Stimulated activated CD4-positive, alpha-beta T cell treated with anti-CD3 and anti-CD28 coated beads, Interleukin-1b, Interleukin-23, amount 100 ng/mL, for 24 hours (primary cell): ENCODE data around the gene INVS.
A peak's percentile ranks its signal among the peaks of the same experiment; 100 is the strongest.
"Not testable (repeated sequence)": the region's sequence is repeated elsewhere in the genome, so short reads cannot be mapped to it uniquely, and the experiment has no call there.

Source experiments
- DNase-seq, 4 experiments: peaks; one replicate each; pipeline ENCODE4 v3.0.0-alpha.2; 2020; ENCODE audit warnings: low read depth in 4 of 4, low spot score in 1 of 4

INVS gene, protein sequence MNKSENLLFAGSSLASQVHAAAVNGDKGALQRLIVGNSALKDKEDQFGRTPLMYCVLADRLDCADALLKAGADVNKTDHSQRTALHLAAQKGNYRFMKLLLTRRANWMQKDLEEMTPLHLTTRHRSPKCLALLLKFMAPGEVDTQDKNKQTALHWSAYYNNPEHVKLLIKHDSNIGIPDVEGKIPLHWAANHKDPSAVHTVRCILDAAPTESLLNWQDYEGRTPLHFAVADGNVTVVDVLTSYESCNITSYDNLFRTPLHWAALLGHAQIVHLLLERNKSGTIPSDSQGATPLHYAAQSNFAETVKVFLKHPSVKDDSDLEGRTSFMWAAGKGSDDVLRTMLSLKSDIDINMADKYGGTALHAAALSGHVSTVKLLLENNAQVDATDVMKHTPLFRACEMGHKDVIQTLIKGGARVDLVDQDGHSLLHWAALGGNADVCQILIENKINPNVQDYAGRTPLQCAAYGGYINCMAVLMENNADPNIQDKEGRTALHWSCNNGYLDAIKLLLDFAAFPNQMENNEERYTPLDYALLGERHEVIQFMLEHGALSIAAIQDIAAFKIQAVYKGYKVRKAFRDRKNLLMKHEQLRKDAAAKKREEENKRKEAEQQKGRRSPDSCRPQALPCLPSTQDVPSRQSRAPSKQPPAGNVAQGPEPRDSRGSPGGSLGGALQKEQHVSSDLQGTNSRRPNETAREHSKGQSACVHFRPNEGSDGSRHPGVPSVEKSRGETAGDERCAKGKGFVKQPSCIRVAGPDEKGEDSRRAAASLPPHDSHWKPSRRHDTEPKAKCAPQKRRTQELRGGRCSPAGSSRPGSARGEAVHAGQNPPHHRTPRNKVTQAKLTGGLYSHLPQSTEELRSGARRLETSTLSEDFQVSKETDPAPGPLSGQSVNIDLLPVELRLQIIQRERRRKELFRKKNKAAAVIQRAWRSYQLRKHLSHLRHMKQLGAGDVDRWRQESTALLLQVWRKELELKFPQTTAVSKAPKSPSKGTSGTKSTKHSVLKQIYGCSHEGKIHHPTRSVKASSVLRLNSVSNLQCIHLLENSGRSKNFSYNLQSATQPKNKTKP

DNA sequence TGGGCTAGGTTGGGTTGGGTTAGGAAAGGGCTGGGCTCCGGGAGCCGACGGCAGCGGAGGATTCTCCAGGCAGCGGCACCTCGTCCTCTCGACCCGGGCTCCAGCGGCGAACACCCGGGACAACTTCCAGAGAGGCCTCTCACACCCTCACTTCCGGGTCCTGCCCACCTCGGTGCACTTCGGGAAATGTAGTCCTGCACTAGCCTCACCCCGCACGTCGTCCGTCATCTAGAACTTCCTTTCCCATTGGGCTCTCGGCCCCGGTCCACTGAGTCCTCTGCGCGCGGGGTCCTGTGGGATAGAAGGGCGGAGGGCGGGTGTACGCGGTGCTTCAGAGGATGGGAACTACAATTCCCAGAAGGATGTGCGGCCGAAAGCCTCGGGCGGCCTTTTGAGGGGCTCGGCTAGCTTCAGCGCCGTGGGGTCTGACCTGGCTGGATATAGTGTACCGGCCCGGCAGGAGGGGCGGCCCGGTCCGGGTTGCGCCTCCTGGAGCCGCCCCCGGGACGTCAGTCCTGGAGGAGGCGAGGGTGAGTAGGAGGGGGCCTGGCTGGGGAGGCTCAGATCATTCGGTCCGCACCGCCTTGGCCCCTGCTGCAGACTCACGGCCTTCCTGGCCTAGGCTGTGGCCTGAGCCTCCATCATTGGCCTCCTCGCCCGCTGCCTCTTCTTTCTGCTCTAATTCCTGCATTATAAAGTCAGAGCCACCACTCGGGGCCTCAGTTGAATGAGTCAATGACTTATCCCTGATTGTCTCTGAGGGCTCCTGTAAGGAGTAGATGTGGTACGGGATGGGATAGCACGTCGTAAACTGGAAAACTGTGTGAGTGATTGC is at the start of gene INVS, which contains the start of gene ERP44:
TSS of gene INVS (plus strand) at position 357 of the 835 bp plus-strand sequence. CDS start 5,279 bp downstream, outside the sequence.
TSS of gene ERP44 (minus strand) at position 114 of the 835 bp plus-strand sequence. CDS start 160 bp downstream, outside the sequence.
- peak; percentile 88 to 97 (median 94) for DNase-seq

DNA sequence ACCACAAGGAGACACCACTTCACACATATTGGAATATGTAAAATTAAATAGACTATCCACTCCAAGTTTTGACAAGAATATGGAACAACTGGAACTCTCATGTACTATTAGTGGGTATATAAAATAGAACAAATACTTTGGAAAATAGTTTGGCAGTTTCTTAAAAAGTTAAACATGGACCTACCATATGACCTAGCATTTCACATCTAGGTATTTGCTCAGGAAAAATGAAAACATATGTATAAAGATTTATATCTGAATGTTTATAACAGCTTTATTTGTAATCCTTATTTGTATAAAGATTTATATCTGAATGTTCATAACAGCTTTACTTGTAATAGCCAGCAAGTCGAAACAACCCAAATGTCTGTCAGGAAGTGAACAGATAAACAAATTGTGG is 49.5 kb upstream of the INVS start:
- no peak for DNase-seq

DNA sequence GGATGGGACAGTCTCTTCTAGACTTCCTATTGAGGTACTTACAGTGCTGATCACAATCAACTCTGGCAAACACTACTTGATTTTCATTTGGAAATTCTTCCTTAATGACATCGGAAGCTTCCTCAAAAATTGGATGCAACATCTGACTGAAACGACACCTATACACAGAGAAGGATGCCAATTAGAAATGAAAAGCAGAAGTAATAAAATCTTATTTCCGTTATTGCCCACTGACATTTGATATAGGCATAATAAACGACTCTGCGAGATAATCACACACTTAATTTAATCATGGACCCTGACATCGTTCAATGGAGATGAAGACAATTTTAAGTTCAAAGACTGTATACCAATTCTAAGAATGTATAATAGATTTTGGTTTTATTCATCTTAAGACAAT is 46.7 kb upstream of the INVS start:
- no peak for DNase-seq

DNA sequence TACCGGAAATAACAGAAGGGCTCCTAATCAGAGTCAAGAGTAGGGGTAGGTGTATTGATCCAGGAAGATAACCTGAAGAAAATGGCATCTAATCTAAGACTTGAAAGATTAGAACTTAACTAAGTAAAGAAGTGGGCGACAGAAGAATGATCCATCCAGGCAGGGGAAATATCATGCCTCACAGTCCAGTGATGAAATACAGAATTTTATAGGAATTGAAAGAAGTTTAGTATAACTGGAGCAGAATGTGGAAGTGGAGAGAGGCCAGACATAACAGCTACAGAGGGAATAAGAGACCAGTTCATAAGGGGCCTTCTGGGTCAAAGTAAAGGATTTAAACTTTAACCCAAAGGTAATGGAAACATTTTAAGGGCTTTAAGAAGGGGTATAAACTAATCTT is 42.5 kb upstream of the INVS start:
- no peak for DNase-seq

DNA sequence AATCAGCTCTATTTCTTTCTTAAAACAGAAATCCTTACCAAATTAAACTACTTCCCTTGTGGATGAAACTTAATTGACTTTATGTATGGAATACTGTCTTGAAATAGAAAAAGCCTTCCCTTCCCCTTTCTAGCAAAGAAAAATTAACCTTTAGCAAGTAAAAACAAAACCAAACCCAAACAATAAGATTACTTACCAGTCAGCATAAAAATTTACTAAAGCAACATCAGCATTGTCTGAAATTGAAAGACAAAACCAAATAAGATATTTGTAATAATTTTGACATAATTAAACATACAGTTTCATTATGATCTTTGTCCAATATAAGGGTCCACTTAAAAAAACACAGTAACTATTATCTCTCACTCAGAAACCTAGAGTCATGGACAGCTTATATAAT is 41.4 kb upstream of the INVS start:
- no peak for DNase-seq

DNA sequence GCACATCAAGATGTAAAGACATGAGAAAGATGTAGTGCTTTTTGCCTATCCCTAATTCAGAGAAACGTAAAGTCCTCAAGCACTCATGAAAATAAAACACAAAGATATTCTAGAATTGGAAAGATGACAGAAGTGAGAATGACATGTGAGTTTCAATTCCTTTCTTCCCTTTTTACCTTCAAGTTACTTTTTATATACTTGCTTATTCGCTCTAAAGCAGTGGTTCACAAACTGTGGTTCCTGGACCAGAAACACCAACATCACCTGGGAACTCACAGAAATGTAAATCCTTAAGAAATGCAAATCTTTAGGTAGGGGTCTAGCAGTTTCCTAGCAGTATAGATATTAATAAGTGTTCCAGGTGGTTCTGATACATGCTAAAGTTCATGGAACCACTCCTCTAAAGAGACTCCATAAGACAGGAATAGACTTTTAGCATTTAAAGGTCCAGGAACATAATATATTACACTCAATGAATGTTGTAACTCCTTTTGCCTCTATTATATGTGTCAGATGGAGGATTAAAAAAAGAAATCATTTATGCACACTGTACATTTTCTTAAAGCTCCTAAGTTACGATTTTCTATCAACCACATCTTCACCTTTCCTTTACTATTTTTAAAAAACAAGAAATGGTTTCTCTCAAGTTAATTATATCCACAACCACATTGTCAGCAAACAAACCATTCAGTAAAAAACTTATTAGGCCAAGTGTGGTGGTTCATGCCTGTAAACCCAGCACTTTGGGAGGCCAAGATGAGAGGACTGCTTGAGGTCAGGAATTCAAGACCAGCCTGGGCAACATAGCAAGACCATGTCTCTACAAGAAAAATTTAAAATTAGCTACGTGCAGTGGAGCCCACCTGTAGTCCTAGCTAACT is 40.1 kb upstream of the INVS start:
- no peak for DNase-seq

DNA sequence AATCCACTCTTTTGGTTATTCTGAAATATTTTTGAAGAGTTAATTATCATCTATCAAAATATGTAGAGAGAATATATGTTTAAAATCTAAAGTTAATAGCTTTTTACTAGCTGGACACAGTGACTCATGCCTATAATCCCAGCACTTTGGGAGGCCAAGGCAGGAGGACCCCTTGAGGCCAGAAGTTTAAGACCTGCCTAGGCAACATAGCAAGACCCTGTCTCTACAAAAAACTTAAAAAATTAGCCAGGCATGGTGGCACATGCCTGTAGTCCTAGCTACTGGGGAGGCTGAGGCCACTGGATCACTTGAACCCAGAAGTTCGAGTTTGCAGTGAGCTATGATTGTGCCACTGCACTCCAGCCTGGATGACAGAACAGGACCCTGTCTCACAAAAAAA is 36.4 kb upstream of the INVS start:
- DNase-seq, result not testable (repeated sequence)

DNA sequence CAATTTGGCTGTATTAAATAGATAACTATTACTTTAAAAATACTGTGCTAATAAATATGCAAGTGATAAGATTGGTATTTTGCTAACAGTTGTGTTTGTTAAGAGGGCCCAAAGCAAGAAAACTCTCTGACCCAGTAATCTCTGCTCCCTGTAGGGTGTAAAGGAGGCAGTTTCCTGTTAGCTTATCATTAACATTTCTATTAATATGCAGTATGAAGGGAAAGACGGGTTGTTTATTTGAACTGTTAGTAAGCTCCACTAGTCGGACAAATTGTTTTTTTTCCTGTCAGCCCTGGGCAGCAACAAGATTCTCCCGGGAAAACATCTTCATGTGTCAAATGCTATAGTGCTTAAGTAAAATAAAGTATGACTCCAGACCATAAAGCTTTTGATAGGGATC is 35.9 kb upstream of the INVS start:
- no peak for DNase-seq

DNA sequence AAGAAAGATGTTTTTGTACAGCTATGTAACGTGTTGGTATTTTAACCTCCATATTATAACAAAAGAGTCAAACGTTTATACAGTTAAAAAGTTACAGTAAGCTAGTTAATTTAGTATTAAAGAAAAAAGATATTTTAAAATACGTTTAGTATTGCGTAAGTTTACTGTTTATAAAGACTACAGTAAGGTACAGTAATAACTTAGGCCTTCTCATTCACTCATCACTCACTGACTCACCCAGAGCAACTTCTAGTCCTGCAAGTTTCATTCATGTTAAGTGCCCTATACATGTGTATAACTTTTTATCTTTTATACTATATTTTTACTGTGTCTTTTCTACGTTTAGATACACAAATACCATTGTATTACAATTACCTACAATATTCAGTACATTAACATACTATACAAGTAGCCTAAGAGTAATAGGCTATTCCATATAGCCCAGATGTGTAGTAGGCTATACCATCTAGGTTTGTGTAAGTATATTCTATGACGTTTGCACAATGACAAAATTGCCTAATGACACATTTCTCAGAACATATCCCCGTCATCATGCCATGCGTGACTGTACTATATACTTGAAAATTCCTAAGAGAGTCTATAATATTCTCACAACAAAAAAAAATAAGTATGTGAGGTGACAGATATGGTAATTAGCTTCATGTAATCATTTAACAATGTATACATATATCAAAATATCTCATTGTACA is 34.0 kb upstream of the INVS start:
- DNase-seq, result no peak

DNA sequence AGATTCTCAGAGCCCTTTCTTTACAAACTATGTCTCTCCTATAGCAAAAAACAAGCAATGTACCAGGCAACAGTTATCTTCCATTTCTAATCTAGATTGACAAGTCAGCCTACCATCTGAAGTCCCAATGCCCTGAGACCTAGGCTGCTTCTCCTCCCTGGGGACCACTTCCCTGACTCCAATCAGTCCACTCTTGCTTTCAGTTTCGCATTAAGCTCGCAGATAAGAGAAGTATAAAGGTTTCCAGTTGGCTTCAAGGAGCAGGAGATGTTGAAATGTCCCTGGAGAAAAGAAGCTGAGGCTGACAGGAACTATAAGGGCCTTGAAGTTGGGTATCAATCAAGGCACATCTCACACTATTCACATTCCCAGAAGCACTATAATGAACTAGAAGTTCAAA is 32.5 kb upstream of the INVS start:
- DNase-seq, result no peak

DNA sequence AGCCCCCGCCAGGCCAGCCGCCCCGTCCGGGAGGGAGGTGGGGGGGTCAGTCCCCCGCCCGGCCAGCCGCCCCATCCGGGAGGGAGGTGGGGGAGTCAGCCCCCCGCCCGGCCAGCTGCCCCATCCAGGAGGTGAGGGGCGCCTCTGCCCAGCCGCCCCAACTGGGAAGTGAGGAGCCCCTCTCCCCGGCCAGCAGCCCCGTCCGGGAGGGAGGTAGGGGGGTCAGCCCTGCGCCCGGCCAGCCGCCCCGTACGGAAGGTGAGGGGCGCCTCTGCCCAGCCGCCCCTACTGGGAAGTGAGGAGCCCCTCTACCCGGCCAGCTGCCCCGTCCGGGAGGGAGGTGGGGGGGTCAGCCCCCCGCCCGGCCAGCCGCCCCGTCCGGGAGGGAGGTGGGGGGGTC is 31.1 kb upstream of the INVS start:
- not testable (repeated sequence) for DNase-seq

DNA sequence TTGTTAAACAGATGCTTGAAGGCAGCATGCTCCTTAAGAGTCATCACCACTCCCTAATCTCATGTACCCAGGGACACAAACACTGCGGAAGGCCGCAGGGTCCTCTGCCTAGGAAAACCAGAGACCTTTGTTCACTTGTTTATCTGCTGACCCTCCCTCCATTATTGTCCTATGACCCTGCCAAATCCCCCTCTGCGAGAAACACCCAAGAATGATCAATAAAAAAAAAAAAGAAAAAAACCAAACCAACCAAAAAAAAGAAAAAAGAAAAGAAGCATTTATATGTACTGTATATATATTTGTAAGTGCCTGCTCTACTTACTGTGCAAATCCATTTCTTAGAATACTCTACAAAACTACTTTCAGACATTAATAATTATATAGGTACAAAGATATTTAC is 30.0 kb upstream of the INVS start:
- DNase-seq, result not testable (repeated sequence)

DNA sequence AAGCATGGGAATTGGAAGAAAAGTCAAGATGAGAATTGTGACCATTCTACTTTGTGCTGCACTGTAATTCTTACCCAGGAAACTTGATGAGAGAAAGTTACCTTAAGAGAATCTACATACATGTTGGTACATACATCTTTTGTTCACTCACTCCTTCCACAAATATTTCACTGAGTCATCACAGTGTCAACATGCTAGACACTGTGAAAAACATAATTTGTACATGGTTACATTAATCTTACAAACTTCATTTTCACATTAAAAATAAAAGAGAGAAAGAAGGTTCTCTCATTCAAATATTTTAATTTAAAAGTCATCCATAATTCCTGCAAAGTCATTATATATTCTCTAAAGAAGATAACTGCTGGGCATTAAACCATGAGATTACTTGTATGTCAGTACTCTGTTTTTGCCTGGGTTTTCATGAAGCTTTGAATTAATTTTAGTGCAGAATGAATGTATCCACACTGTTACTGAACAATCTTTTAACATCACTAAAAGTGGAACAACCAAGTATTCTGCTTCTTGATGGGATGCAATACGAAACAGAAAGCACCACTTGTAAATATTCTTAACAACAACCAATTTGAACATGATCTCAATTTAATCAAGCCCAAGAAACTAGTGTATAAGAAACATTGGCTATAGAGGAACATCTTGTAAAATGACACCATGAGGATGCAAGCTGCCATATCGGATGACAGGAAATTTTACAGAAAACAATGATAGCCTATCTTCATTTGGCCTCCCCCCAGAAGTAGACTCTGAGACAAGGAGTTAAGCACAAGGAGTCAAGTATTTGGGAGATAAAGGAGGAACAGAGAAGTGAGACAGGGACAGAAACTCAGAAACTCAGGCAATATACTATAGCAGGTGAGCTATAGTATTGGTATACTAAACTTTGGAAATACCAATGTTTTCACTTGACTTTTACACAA is 28.7 kb upstream of the INVS start:
- no peak for DNase-seq

DNA sequence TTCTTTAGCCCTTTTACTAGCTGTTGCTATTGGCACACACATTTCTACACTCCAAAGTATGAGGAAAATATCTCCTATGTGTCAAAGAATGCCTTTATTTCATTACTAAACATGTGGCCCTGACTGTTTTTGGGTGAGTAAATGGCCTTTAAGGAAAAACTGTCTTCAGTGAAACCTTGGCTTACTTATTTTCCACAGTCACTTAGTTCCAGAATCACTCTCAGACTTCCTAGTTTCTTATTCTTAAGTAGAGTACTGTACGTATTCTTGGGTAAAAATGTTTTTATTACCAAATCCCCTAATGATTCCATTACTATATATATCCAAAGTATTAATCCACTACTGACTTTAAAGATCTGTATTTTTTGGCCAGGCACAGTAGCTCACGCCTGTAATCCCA is 27.8 kb upstream of the INVS start:
- no peak for DNase-seq

DNA sequence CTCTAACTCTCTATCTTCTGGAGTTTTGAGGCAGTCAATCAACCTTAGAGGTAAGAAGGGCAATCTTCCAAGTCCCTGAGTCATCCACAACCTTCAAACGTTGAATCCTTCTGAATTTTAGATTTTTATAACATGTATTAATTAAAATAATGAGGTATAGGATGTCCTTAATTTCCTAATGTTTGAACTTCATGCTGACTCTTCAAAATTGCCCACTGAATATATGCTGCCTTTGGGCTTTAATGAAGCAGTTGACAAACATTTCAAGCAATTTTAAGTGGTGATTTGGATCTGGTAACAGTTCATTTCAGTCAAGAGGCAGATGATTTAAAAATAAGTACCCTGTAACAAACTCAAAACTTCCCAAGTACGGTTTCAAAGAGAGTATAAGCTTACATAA is 26.2 kb upstream of the INVS start:
- no peak for DNase-seq

DNA sequence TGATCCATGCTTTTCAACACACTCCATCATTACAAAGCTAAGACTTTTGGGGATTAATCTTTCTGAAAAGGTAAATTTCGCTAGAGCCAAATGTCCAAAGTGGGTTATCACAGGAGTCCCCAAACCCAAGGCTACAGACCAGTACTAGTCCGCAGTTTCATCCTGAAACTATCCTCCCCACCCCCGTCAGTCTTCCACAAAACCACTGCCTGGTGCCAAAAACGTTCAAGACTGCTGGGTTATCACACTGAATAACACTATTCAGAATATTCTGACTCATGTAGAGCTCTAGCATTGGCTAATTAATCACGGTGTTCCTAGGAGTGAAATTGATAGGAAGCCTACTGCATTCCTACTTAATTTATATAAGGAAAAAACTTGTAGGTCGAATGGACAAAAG is 24.9 kb upstream of the INVS start:
- no peak for DNase-seq

DNA sequence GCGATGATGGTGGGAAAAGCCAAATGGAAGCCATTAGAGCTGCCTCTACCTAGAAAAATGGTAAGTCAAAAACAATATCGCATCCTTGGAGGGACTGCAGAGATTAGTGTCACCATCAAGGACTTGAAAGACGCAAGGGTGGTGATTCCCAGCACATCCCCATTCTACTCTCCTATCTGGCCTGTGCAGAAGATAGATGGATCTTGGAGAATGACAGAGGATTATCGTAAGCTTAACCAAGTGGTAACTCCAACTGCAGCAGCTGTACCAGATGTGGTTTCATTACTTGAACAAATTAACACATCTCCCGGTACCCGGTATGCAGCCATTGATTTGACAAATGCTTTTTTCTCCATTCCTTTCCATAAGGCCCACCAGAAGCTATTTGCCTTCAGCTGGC is 24.1 kb upstream of the INVS start:
- no peak for DNase-seq

DNA sequence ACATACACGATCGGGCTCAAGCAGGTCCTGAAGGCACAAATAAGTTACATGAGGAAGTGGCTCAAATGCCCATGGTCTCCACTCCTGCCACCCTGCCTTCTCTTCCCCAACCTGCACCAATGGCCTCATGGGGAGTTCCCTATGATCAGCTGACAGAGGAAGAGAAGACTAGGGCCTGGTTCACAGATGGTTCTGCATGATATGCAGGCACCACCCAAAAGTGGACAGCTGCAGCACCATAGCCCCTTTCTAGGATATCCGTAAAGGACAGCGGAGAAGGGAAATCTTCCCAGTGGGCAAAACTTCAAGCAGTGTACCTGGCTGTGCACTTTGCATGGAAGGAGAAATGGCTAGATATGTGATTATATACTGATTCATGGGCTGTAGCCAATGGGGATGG is 22.8 kb upstream of the INVS start:
- not testable (repeated sequence) for DNase-seq
